ENCODE data around the gene AQP7.

DNA sequence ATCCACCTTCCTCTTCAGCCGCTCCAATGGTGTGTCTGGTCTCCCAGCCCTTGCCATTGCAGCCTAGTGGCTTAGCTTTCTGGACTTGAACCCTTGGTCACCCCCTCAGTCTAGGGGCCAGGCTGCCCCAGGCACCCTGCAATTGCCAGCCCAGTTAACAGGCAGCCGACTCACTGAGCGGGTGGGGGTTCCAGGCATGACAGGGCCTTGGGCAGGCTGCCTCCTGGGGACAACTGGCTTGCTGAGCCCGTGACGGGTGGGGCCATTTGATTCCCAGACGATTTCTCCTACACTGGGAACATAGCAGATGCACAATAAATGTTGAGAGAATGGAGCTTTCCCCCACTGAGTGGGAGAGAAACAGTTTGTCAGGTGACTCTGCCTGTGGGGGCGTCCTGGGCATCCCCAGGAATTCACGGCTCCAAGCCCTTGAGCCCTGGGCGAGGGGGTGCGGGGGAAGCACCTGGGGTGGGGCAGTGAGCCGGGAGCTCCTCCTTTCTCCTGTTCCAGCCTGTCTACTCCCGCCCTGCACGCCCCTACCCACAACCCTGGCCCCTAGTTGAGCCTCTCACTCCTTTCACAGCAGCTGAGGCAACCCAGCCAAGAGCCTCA lies 12.6 kb upstream of the AQP7 start:
- TF ChIP-seq, protein P1, sequence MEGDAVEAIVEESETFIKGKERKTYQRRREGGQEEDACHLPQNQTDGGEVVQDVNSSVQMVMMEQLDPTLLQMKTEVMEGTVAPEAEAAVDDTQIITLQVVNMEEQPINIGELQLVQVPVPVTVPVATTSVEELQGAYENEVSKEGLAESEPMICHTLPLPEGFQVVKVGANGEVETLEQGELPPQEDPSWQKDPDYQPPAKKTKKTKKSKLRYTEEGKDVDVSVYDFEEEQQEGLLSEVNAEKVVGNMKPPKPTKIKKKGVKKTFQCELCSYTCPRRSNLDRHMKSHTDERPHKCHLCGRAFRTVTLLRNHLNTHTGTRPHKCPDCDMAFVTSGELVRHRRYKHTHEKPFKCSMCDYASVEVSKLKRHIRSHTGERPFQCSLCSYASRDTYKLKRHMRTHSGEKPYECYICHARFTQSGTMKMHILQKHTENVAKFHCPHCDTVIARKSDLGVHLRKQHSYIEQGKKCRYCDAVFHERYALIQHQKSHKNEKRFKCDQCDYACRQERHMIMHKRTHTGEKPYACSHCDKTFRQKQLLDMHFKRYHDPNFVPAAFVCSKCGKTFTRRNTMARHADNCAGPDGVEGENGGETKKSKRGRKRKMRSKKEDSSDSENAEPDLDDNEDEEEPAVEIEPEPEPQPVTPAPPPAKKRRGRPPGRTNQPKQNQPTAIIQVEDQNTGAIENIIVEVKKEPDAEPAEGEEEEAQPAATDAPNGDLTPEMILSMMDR (IDR thresholded peaks at IDR 0.05 in 4 of 5, conservative IDR thresholded peaks at IDR 0.05 in 1 of 5): no peak
- no peak for TF ChIP-seq POLR2A (IDR thresholded peaks at IDR 0.05)

Measured in gastrocnemius medialis (tissue), 4 donors.